Heart left ventricle (tissue), 13 donors: ENCODE results near the gene NCOA3.

Source experiments
- POLR2A ChIP-seq, 2 donors: fragments of 450-650 bp; IDR thresholded peaks; one replicate each; pipeline ENCODE4 v1.6.1; 2017; ENCODE audit warnings: antibody characterized with exemption in 2 of 2, mild to moderate bottlenecking in 2 of 2, moderate library complexity in 2 of 2
- TF ChIP-seq, protein P1 (sequence below), 12 donors: fragments of 200-600 bp; sonication (generic) in 4 of 12; IDR thresholded peaks; one replicate each; pipeline versions ENCODE4 v1.5.0 to v1.8.0; 2018 to 2022; ENCODE audit warnings: antibody characterized with exemption in 12 of 12, mild to moderate bottlenecking in 5 of 12
- donor health status: ischemic (EF 13 %, LVEDD 7.1; RV severe dilation, severe dysfunction).
- donor health status: DM: no; HTN: yes; CAD: no.
- donor health status: DM: no; HTN: no; CAD: no.
- donor health status: ischemic (EF 25% LVEDD 6.9; RV normal size, moderate dysfunction).
- donor health status: ischemic (EF 25% LVEDD 5.7; RV mildly dilated, moderate dysfunction).
- donor health status: ischemic (EF 35%, LVEDD 5.7; RV mildly dilated, moderate dysfunction).
- donor health status: nonischemic (EF 11% LVEDD 7.7; RV severe dilation, severe dysfunction).
- donor health status: DM: yes; HTN: yes; CAD: no.
- donor health status: PGD.
- donor health status: ischemic (EF 29% LVEDD 5.4; RV normal size, mild dysfunction).
- donor health status: nonischemic (EF 23%, LVEDD 6.1; RV moderate dilation, normal function).

DNA sequence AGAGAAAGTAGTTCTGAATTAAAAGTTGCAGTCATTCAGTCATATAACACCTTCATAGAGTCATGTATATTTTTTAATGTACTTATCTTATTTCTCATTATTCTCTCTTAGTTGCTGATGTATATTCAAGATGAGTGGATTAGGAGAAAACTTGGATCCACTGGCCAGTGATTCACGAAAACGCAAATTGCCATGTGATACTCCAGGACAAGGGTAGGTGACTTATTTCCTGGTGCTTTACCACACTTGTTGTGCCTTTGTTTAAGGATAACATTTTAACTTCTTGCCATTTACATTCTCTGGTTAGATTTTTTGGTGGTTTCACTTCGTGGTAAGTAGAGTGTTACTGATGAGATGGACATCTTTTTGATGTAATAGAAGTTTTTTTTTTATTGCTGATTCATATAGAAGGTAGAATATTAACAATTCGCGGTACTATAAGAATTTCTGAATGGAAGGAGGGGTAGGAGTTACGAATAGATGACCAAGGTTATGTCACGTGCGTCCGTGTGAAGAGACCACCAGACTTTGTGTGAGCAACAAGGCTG, 120.5 kb downstream of the NCOA3 start:
- TF ChIP-seq, protein P1, sequence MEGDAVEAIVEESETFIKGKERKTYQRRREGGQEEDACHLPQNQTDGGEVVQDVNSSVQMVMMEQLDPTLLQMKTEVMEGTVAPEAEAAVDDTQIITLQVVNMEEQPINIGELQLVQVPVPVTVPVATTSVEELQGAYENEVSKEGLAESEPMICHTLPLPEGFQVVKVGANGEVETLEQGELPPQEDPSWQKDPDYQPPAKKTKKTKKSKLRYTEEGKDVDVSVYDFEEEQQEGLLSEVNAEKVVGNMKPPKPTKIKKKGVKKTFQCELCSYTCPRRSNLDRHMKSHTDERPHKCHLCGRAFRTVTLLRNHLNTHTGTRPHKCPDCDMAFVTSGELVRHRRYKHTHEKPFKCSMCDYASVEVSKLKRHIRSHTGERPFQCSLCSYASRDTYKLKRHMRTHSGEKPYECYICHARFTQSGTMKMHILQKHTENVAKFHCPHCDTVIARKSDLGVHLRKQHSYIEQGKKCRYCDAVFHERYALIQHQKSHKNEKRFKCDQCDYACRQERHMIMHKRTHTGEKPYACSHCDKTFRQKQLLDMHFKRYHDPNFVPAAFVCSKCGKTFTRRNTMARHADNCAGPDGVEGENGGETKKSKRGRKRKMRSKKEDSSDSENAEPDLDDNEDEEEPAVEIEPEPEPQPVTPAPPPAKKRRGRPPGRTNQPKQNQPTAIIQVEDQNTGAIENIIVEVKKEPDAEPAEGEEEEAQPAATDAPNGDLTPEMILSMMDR (IDR thresholded peaks at IDR 0.05) = no peak
- no peak for TF ChIP-seq POLR2A (IDR thresholded peaks at IDR 0.05)
